ENCODE data around the gene MGAT4D.

DNA sequence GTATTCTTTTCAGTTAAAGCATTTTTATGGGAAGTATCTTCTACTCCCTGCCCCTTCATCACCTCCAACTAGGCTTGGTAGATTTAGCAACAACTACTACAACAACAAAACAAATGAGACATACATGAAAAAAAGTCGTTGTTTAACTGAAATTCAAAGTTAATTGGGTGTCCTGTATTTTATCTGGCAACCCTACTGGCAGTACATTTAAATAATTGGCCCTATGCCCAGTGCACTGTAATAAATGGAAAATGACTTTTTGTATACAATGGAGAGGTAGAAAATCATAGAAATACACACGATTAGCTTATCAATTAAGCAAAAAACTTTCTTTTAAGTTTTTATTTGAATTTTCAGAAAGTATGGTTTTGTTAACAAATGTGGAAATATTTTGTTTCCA lies 49.3 kb downstream of the MGAT4D start:
- no peak for TF ChIP-seq CTCF (IDR thresholded peaks at IDR 0.05)
- TF ChIP-seq POLR2AphosphoS5 (IDR thresholded peaks at IDR 0.05; ENCODE audit: low read depth, low read length), result no peak
- no peak for TF ChIP-seq SIN3A (IDR thresholded peaks at IDR 0.05; ENCODE audit: borderline replicate concordance, insufficient read depth, low read depth, low read length)

Measured in Panc1 (cell line).